Measurements from ENCODE around the gene DHX32. TPM values are rescaled to one million over a fixed set of nuclear protein-coding genes. Genes with fewer than 3 reads are reported as not detected.

The DHX32 gene
- total RNA-seq, 4 donors from 2014 or later: 27.4 to 44.4 (median 32.9) TPM

GRCh38 chr10:125817337-125817946 is 63.6 kb downstream of the DHX32 start:
- Histone ChIP-seq H3K27me3 (no peaks in the 10 kb centered on the region), H3K9me3 (no peaks in the 10 kb centered on the region), H3K27ac (no peak overlapping the region), H3K4me1 (peaks cover 14 to 15% of the 10 kb centered on the region in 2 donors), H3K36me3 (peaks cover 0 to 26% of the 10 kb centered on the region in 2 donors), H3K4me3 (no peak overlapping the region)
- in situ Hi-C loops (cut with MboI; ENCODE audit: low sequenced_read_pairs in 4 of 4) (no loop called here), intact Hi-C loops (cut with DNase I; ENCODE audit: low total_unique reads) (no loop called here)
- TF ChIP-seq CTCF (IDR thresholded peaks at IDR 0.05 in 4 of 5, conservative IDR thresholded peaks at IDR 0.05 in 1 of 5) (no peak), POLR2A (IDR thresholded peaks at IDR 0.05) (no peak)
- no peak for ATAC-seq
- DNase-seq: no peak

- no peaks in the 10 kb centered on the region for H3K9me3 ChIP-seq
- in situ Hi-C loops (cut with MboI; ENCODE audit: low sequenced_read_pairs in 4 of 4): no loop called here
- ATAC-seq: no peak
Observed at GRCh38 chr10:125816548-125816947, 64.5 kb downstream of the DHX32 start.

GRCh38 chr10:125815764-125816163 is 65.3 kb downstream of the DHX32 start:
- TF ChIP-seq CTCF (IDR thresholded peaks at IDR 0.05 in 4 of 5, conservative IDR thresholded peaks at IDR 0.05 in 1 of 5) (no peak), POLR2A (IDR thresholded peaks at IDR 0.05) (no peak)
- DNase-seq (no peak), ATAC-seq (no peak)

More at GRCh38 chr10:125816548-125816947, 64.5 kb downstream of the DHX32 start:
- intact Hi-C loops (cut with DNase I; ENCODE audit: low total_unique reads): no loop called here
- no peak for DNase-seq
- Histone ChIP-seq H3K4me3 (no peak overlapping the region), H3K36me3 (peaks cover 0 to 26% of the 10 kb centered on the region in 2 donors), H3K27ac (no peak overlapping the region), H3K27me3 (no peaks in the 10 kb centered on the region), H3K4me1 (peaks cover 5 to 6% of the 10 kb centered on the region in 2 donors)
- TF ChIP-seq POLR2A (IDR thresholded peaks at IDR 0.05) (no peak), CTCF (IDR thresholded peaks at IDR 0.05 in 4 of 5, conservative IDR thresholded peaks at IDR 0.05 in 1 of 5) (no peak)

GRCh38 chr10:125812128-125812750 is 68.9 kb downstream of the DHX32 start:
- intact Hi-C loops (cut with DNase I; ENCODE audit: low total_unique reads) (no loop called here), in situ Hi-C loops (cut with MboI; ENCODE audit: low sequenced_read_pairs in 4 of 4) (no loop called here)
- TF ChIP-seq POLR2A (IDR thresholded peaks at IDR 0.05) (no peak), CTCF (IDR thresholded peaks at IDR 0.05 in 4 of 5, conservative IDR thresholded peaks at IDR 0.05 in 1 of 5) (no peak)
- no peaks in the 10 kb centered on the region for H3K4me1 ChIP-seq
- H3K9me3 ChIP-seq: no peaks in the 10 kb centered on the region
- no peaks in the 10 kb centered on the region for H3K27me3 ChIP-seq
- no peak for DNase-seq
- no peak for ATAC-seq
- no peak overlapping the region for H3K27ac ChIP-seq
- peaks cover 0 to 49% of the 10 kb centered on the region in 2 donors for H3K36me3 ChIP-seq
- H3K4me3 ChIP-seq: no peak overlapping the region

More at GRCh38 chr10:125815764-125816163, 65.3 kb downstream of the DHX32 start:
- Histone ChIP-seq H3K4me3 (no peak overlapping the region), H3K27ac (no peak overlapping the region), H3K4me1 (peaks cover 0 to 2% of the 10 kb centered on the region in 2 donors), H3K27me3 (no peaks in the 10 kb centered on the region), H3K36me3 (peaks cover 0 to 34% of the 10 kb centered on the region in 2 donors), H3K9me3 (no peaks in the 10 kb centered on the region)
- in situ Hi-C loops (cut with MboI; ENCODE audit: low sequenced_read_pairs in 4 of 4) (no loop called here), intact Hi-C loops (cut with DNase I; ENCODE audit: low total_unique reads) (no loop called here)

Measured in gastrocnemius medialis (tissue), 4 donors.